Activated CD4-positive, alpha-beta memory T cell treated with anti-CD3 and anti-CD28 coated beads, Interleukin-2, amount 10 ng/mL, durations not matched to agents 7 days and 5 days (primary cell): ENCODE data around the gene MPL. TPM values are rescaled to one million over a fixed set of nuclear protein-coding genes. Genes with fewer than 3 reads are reported as not detected.

Experiments
- CTCF ChIA-PET: fragments of 350-600 bp; sonication (Branson Sonifier 250); formaldehyde crosslinking; loops from one replicate; lab custom pipeline; 2021; ENCODE audit warnings: antibody characterized with exemption, inconsistent platforms; lab: Charles Lee
- POLR2A ChIA-PET: fragments of 350-600 bp; sonication (Branson Sonifier 250); formaldehyde crosslinking; loops from one replicate; lab custom pipeline; 2021; ENCODE audit warnings: antibody characterized with exemption; lab: Charles Lee
- DNase-seq: peaks from one replicate; pipeline ENCODE4 v3.0.0-alpha.2; 2020
- H3K27ac Mint-ChIP-seq: one replicate; pipeline ENCODE4 v1.8.0; 2021; ENCODE audit warnings: mild to moderate bottlenecking, mixed read lengths
- H3K27me3 Mint-ChIP-seq: one replicate; pipeline ENCODE4 v1.8.0; 2021; ENCODE audit warnings: mixed read lengths
- H3K36me3 Mint-ChIP-seq: one replicate; pipeline ENCODE4 v1.8.0; 2021; ENCODE audit warnings: low read depth, mixed read lengths
- H3K4me1 Mint-ChIP-seq: one replicate; pipeline ENCODE4 v1.8.0; 2021; ENCODE audit warnings: mixed read lengths
- H3K4me3 Mint-ChIP-seq: one replicate; pipeline ENCODE4 v1.8.0; 2021; ENCODE audit warnings: mild to moderate bottlenecking, mixed read lengths
- H3K9me3 Mint-ChIP-seq: one replicate; pipeline ENCODE4 v1.8.0; 2021; ENCODE audit warnings: mixed read lengths
- total RNA-seq, 2 experiments: library from RNA; stranded (reverse); gene quantifications; one replicate each; pipeline ENCODE4 v1.2.3, GENCODE V29; 2021

The MPL gene
- total RNA-seq, 2 experiments from 2014 or later = not detected

DNA sequence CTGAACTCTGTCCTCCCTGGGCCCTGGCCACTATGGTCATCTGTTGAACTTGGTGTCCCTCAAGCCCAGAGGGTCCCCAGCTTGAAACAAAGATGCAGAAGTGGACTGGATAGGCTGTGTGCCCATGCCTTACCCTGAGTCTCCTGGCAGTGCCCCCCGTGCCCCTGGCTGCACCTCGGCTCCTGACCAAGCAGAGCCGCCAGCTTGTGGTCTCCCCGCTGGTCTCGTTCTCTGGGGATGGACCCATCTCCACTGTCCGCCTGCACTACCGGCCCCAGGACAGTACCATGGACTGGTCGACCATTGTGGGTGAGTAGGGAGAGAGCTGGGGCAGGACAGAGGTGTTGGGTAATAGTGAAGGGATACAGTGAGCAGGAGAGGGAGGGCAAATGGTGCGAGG lies 26.1 kb upstream of the MPL start:
- H3K27ac Mint-ChIP-seq = no peak overlapping the region
- ChIA-PET POLR2A (no interaction called here), CTCF (interaction anchor here (1.4 kb wide), 1 partner anchor 103 kb away, joined by 3 read pairs; no protein-coding TSS in a partner anchor)
- no peaks in the 10 kb centered on the region for H3K9me3 Mint-ChIP-seq
- no peaks in the 10 kb centered on the region for H3K36me3 Mint-ChIP-seq
- no peaks in the 10 kb centered on the region for H3K4me1 Mint-ChIP-seq
- no peaks in the 10 kb centered on the region for H3K27me3 Mint-ChIP-seq
- no peak overlapping the region for H3K4me3 Mint-ChIP-seq
- DNase-seq = no peak

DNA sequence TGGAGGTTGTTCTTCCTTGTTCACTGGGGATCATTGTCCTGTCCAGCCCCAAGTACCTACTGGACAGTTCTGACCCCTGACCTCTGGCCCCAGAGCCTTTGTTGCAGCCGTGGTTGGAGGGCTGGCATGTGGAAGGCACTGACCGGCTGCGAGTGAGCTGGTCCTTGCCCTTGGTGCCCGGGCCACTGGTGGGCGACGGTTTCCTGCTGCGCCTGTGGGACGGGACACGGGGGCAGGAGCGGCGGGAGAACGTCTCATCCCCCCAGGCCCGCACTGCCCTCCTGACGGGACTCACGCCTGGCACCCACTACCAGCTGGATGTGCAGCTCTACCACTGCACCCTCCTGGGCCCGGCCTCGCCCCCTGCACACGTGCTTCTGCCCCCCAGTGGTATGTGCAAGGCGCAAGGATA lies 25.4 kb upstream of the MPL start:
- no peak for DNase-seq
- no peaks in the 10 kb centered on the region for H3K36me3 Mint-ChIP-seq
- no peaks in the 10 kb centered on the region for H3K27me3 Mint-ChIP-seq
- CTCF ChIA-PET = no interaction called here
- POLR2A ChIA-PET = no interaction called here
- no peaks in the 10 kb centered on the region for H3K9me3 Mint-ChIP-seq
- no peaks in the 10 kb centered on the region for H3K4me1 Mint-ChIP-seq
- no peak overlapping the region for H3K4me3 Mint-ChIP-seq
- H3K27ac Mint-ChIP-seq = no peak overlapping the region

DNA sequence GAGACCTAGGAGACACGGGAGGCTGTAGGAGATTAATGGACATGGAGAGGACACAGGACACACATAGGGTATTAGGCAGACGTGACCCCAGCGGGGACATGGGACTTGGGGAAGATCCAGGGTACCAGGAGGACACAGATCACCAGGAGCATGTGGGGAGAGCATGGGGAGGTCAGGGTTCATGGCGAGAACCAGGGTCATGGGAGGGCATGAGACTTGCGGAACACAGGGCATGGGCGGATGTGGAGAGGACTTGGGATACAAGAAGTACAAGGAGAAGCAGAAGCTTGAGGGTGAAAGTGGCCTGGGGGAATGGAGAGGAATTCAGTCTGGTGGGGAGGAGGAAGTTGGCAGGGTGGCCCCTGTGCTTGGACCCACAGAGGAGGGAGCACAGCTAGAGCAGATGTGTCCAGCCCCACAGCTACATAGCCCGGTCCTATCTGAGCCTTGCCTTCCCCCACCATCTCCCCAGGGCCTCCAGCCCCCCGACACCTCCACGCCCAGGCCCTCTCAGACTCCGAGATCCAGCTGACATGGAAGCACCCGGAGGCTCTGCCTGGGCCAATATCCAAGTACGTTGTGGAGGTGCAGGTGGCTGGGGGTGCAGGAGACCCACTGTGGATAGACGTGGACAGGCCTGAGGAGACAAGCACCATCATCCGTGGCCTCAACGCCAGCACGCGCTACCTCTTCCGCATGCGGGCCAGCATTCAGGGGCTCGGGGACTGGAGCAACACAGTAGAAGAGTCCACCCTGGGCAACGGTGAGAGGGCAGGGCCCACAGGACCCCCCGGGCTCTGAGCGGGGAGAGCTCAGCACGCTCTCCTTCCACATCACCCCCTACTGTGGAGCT lies 24.7 kb upstream of the MPL start:
- POLR2A ChIA-PET = no interaction called here
- DNase-seq = no peak
- no peak overlapping the region for H3K4me3 Mint-ChIP-seq
- no peaks in the 10 kb centered on the region for H3K9me3 Mint-ChIP-seq
- CTCF ChIA-PET = no interaction called here
- H3K36me3 Mint-ChIP-seq = no peaks in the 10 kb centered on the region
- no peaks in the 10 kb centered on the region for H3K4me1 Mint-ChIP-seq
- H3K27ac Mint-ChIP-seq = no peak overlapping the region
- H3K27me3 Mint-ChIP-seq = no peaks in the 10 kb centered on the region

DNA sequence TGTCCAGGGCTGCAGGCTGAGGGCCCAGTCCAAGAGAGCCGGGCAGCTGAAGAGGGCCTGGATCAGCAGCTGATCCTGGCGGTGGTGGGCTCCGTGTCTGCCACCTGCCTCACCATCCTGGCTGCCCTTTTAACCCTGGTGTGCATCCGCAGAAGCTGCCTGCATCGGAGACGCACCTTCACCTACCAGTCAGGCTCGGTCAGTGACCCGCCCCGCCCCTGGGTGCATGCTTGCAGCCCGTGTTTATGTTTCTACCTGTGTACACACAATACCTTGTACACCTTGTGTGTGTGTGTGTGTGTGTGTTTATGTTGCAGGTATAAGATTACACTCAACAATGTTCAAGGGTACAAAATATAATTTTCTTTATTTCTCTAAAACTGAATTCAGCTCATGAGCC lies 23.8 kb upstream of the MPL start:
- H3K27ac Mint-ChIP-seq = no peak overlapping the region
- CTCF ChIA-PET = no interaction called here

DNA sequence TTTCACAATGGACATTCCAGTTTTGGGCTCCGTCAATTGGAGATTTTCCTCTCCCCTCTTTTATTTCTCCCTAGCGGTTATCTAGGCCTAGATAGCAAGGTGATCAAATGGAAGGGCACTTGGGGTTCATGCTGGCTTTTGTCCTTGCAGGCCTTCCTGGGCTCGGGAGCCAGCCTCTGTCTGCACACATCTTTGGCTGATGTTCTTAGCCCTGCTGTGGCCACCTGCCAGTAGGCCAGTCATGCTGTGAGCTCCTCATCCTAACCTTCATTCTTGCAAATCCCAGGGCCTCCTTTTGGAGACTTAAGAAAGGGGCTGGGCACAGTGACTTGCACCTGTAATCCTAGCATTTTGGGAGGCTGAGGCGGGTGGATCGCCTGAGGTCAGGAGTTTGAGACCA lies 23.4 kb upstream of the MPL start:
- CTCF ChIA-PET = no interaction called here
- Mint-ChIP-seq H3K4me3 (no peak overlapping the region), H3K36me3 (no peaks in the 10 kb centered on the region), H3K27me3 (no peaks in the 10 kb centered on the region), H3K27ac (no peak overlapping the region), H3K9me3 (no peaks in the 10 kb centered on the region), H3K4me1 (no peaks in the 10 kb centered on the region)
- no peak for DNase-seq
- POLR2A ChIA-PET = no interaction called here

More for the DNA sequence above, 23.8 kb upstream of the MPL start:
- no peak for DNase-seq
- H3K4me1 Mint-ChIP-seq = no peaks in the 10 kb centered on the region
- POLR2A ChIA-PET = no interaction called here
- H3K27me3 Mint-ChIP-seq = no peaks in the 10 kb centered on the region
- no peaks in the 10 kb centered on the region for H3K36me3 Mint-ChIP-seq
- H3K4me3 Mint-ChIP-seq = no peak overlapping the region
- no peaks in the 10 kb centered on the region for H3K9me3 Mint-ChIP-seq

DNA sequence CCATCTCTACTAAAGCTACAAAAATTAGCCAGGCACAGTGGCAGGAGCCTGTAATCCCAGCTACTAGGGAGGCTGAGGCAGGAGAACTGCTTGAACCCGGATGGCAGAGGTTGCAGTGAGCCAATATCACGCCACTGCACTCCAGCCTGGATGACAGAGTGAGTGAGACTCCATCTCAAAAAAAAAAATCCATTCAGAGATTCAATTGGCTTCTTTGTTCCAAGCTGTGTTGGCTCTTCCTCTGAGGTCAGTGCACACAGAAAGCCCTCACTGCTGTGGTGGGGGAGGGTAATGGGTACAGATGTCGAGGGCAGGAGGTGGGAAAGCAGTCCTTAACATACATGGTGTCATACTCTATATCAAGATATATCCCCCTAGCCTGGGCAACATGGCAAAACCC lies 22.1 kb upstream of the MPL start:
- H3K27ac Mint-ChIP-seq = no peak overlapping the region
- H3K9me3 Mint-ChIP-seq = no peaks in the 10 kb centered on the region
- ChIA-PET POLR2A (no interaction called here), CTCF (no interaction called here)
- no peak overlapping the region for H3K4me3 Mint-ChIP-seq
- H3K27me3 Mint-ChIP-seq = no peaks in the 10 kb centered on the region
- DNase-seq = no peak
- no peaks in the 10 kb centered on the region for H3K36me3 Mint-ChIP-seq
- no peaks in the 10 kb centered on the region for H3K4me1 Mint-ChIP-seq

DNA sequence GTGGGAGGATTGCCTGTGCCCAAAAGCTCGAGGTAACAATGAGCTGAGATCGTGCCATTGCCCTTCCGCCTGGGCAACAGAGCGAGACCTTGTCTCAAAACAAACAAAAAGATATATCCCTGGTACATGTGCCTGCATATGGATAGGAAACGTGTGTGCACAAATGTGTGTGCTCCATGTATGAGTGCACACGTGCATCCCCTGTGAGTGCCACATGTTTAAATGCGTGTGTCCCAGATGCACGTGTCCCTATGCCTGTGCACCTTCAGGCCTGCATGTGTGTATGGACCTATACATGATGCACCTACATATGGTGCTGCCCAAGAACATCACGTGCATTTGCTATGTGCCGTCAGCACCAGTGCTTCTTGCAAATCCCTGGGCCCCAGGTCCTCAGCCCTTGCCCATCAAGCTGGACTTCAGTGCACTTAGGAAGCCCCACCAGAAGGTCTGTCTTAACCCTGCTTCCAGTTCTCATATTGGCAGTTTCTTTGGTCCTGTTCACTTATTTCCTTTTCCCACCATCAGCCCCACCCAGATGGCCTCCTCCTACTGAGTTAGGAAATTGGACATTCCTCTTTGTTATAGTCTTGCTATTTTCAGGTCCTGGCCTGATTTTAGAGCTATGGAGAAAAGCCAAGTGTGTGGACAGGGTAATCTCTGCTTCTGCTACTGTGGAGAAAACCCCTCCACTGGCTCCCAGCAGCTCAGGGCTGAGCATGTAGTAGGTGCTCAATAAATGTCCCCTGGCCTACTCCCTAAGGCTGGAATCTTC lies 21.5 kb upstream of the MPL start:
- H3K4me1 Mint-ChIP-seq = no peaks in the 10 kb centered on the region
- no peak overlapping the region for H3K4me3 Mint-ChIP-seq
- H3K27me3 Mint-ChIP-seq = no peaks in the 10 kb centered on the region
- CTCF ChIA-PET = no interaction called here
- no peak for DNase-seq
- no peaks in the 10 kb centered on the region for H3K9me3 Mint-ChIP-seq
- no peaks in the 10 kb centered on the region for H3K36me3 Mint-ChIP-seq
- POLR2A ChIA-PET = no interaction called here
- H3K27ac Mint-ChIP-seq = no peak overlapping the region

DNA sequence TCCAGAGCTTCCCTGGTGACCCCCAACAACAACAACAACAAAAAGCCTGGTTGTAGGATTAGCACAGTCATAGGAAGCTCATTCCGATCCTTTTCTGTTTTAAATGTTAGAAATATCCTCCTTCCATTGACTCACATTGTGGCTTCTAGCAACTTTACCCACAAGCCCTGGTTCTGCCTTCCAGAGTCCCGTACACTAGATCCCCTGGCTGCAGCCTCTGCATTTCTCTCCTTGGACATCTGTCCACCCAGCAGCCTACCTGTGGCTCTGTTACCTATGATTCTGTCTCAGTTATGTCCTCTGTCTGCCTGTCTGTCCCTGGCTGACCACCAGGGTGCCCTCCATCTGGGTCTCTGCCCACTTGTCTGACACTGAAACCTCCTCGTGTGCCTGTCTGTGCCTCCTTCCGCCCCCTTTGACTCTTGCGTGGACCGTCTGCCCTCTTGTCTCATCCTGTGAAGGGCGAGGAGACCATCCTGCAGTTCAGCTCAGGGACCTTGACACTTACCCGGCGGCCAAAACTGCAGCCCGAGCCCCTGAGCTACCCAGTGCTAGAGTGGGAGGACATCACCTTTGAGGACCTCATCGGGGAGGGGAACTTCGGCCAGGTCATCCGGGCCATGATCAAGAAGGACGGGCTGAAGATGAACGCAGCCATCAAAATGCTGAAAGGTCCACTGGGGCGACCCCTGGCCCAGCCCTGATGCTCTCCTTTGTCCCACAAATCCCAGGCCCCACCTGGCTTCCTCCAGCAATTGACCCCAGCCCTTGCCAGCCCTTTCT lies 20.7 kb upstream of the MPL start:
- no peak overlapping the region for H3K27ac Mint-ChIP-seq
- H3K4me1 Mint-ChIP-seq = no peaks in the 10 kb centered on the region
- no peaks in the 10 kb centered on the region for H3K27me3 Mint-ChIP-seq
- no peak overlapping the region for H3K4me3 Mint-ChIP-seq
- ChIA-PET CTCF (interaction anchor here (1.5 kb wide), 1 partner anchor 97 kb away, joined by 5 read pairs; no protein-coding TSS in a partner anchor), POLR2A (no interaction called here)
- DNase-seq = no peak
- no peaks in the 10 kb centered on the region for H3K9me3 Mint-ChIP-seq
- no peaks in the 10 kb centered on the region for H3K36me3 Mint-ChIP-seq

DNA sequence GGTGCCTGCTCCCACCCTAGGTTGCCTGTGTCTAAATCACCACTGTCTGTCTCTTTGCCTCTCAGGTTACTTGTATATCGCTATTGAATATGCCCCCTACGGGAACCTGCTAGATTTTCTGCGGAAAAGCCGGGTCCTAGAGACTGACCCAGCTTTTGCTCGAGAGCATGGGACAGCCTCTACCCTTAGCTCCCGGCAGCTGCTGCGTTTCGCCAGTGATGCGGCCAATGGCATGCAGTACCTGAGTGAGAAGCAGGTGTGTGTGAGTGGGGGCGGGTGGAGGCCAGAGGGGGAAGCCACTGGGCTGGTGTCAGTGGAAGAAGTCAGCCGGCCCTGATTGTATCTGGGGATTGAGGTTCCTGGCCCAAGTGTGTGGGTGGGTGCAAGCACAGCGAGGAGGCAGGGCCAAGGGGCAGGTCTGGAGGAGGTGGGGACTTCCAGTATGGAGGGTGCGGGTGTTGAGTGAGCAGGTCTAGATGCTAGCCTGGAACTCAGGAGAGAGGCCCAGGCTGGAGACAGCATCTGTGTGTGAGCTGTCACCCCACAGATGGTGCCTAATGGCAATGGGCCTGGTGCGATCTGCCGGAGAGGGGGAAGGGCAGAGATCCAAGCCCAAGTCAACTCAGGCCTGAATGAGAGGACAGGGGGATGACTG lies 19.7 kb upstream of the MPL start:
- no peaks in the 10 kb centered on the region for H3K9me3 Mint-ChIP-seq
- H3K4me3 Mint-ChIP-seq = no peak overlapping the region
- no peak for DNase-seq
- ChIA-PET POLR2A (no interaction called here), CTCF (interaction anchor here (1.5 kb wide), 1 partner anchor 96 kb away, joined by 5 read pairs; no protein-coding TSS in a partner anchor)
- H3K27me3 Mint-ChIP-seq = no peaks in the 10 kb centered on the region
- H3K4me1 Mint-ChIP-seq = no peaks in the 10 kb centered on the region
- no peaks in the 10 kb centered on the region for H3K36me3 Mint-ChIP-seq
- no peak overlapping the region for H3K27ac Mint-ChIP-seq

DNA sequence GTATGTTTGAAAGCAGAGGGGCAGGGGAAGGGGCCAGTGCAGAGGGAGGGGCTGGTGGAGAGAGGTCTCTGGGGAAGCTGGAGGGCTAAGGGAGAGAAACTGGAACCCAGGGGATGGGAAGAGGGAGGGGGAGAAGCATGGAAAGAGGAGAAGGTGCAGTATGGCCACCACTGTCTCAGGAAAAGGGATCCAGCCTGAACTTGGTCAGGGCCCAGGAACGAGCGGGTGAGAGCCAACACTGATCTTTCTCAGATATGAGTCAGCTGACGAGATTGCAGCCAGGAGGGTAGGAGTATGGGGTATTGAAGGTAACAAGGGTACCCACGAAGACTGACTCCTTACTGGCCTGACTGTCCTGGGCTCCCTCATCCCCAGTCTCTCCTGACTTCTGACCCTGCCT lies 18.8 kb upstream of the MPL start:
- Mint-ChIP-seq H3K27me3 (no peaks in the 10 kb centered on the region), H3K4me1 (no peaks in the 10 kb centered on the region), H3K9me3 (no peaks in the 10 kb centered on the region), H3K27ac (no peak overlapping the region), H3K4me3 (no peak overlapping the region), H3K36me3 (no peaks in the 10 kb centered on the region)
- CTCF ChIA-PET = interaction anchor here (1.5 kb wide), 1 partner anchor 96 kb away, joined by 5 read pairs; no protein-coding TSS in a partner anchor
- POLR2A ChIA-PET = no interaction called here
- no peak for DNase-seq

DNA sequence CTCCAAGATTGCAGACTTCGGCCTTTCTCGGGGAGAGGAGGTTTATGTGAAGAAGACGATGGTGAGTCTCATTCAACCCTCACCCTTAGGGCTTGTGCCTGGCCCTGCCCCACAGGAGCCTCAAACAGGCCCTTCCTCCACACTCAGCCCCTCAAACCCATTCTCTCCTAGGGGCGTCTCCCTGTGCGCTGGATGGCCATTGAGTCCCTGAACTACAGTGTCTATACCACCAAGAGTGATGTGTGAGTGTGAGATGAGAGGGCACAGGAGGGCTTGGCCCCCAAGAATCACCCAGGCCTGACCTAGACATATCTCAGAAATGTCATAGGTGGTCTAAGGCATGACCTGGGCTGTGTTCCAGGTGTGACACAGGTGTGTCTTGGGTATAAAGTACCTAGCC lies 18.3 kb upstream of the MPL start:
- Mint-ChIP-seq H3K36me3 (no peaks in the 10 kb centered on the region), H3K27ac (no peak overlapping the region), H3K4me1 (no peaks in the 10 kb centered on the region), H3K27me3 (no peaks in the 10 kb centered on the region), H3K9me3 (peaks cover 2% of the 10 kb centered on the region), H3K4me3 (no peak overlapping the region)
- CTCF ChIA-PET = no interaction called here
- POLR2A ChIA-PET = no interaction called here
- no peak for DNase-seq

DNA sequence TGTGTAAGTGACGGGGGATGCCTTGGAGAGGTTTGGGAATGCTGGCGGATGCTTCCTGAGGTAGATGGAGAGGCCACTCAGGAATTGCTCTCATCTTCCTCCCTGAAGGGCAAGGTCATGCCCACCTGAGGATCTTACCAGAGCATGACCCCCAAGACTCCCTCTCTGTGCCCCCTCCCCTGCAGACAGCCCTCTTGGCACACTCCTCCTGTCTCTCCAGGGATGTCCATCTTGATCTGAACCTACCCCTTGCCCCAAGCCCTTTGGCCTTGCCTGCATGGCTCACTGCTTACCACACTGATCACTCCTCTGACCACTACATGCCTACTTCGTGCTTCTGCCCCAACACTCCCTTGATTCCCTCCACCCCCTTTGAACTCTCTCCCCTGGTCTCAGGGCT lies 17.9 kb upstream of the MPL start:
- Mint-ChIP-seq H3K4me1 (no peaks in the 10 kb centered on the region), H3K27ac (no peak overlapping the region), H3K27me3 (no peaks in the 10 kb centered on the region), H3K36me3 (peaks cover 3% of the 10 kb centered on the region), H3K9me3 (peaks cover 4% of the 10 kb centered on the region), H3K4me3 (no peak overlapping the region)
- ChIA-PET CTCF (no interaction called here), POLR2A (no interaction called here)
- DNase-seq = no peak
